HG03159 (cell line): ENCODE measurements around the gene COL6A6.
"Not testable (repeated sequence)": the region's sequence is repeated elsewhere in the genome, so short reads cannot be mapped to it uniquely, and the experiment has no call there.

ENCODE experiments used
- ATAC-seq: cut with Tn5 transposase; IDR thresholded peaks from one replicate; pipeline ENCODE4 v1.9.1; 2021; ENCODE audit warnings: mild to moderate bottlenecking, moderate library complexity; ENCODE audit not compliant: unreplicated experiment

Gene COL6A6

GRCh38 chr3:130529486-130530215 lies 12.7 kb downstream of the COL6A6 start:
- no peak for ATAC-seq

DNA sequence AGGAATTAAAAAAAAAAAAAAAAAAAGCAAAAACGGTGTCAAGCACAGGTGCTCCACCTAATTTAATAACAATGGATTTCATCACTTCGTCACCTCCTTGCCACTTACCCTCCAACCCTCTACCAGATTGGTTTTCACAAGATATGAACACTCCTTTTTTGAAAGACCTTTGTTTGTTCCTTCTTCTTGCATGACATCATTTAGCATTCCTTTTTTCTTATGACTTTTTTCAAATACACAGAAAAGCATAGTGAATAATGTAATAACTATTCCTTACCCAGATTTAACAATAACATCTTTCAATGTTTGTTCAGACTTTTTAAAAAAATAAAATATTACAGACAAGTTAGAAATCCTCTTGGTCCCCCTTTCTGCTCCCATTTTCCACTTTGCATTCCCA lies 16.3 kb downstream of the COL6A6 start:
- ATAC-seq, result no peak

DNA sequence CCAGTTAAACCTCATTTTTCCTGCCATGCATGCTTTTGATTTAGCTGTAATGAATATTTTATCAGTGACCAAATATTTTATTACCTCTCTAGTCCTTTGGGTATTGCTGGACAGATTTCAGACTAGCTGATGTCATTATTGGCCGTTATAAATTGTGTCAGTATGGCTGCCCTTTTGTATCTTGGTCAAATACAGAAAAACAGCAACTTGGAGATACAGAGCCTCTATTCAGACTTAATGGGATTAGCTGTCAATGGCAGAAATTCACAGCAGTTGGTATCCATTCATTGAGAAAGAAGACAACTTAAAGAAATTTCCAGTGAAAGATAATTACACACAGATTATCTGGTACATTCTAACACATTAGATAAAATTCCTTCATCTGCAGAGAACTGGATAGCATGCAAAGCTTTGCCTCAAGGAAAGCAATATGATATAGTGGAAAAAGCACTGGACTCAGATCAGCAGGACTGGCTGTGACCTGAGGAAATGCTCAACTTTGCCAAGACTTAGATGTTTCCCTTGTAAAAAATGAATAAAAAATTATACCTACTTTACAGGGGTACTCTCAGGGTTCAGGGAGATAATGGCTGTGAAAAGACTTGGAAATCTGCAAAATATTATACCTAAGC lies 20.8 kb downstream of the COL6A6 start:
- no peak for ATAC-seq

DNA sequence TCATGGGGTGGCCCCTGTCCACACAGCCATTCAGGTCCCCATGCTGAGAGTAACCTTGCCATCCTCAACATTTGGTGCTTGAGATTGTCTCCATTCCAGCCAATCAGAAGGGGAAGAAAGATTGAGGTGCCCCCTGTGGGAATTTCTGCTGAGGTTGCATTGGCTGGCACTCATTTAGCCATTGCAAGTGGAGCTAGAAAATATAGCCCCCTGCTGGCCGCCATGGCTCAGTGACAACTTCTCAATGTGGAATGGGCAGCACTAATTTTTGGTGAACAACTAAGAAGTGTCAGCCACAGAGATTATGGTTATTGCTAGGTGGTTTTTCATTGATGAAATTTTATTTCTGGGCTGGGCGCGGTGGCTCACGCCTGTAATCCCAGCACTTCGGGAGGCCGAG lies 22.0 kb downstream of the COL6A6 start:
- peak; percentile 70 for ATAC-seq

DNA sequence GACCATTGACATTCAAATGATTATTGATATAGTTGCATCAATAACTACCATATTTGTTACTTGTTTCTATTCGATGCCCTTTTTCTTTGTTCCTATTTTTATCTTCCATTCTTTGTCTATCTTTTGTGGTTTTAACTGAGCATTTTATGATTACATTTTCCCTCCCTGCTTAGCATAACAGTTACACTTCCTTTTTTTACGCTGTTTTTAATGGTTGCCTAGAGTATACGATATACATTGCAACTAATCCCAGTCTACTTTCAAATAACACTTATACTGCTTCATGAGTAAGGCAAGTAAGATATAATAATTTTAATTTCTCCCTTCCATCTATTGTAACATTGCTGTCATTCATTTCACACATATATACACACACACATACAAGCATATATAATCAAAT lies 26.3 kb downstream of the COL6A6 start:
- ATAC-seq, result no peak

DNA sequence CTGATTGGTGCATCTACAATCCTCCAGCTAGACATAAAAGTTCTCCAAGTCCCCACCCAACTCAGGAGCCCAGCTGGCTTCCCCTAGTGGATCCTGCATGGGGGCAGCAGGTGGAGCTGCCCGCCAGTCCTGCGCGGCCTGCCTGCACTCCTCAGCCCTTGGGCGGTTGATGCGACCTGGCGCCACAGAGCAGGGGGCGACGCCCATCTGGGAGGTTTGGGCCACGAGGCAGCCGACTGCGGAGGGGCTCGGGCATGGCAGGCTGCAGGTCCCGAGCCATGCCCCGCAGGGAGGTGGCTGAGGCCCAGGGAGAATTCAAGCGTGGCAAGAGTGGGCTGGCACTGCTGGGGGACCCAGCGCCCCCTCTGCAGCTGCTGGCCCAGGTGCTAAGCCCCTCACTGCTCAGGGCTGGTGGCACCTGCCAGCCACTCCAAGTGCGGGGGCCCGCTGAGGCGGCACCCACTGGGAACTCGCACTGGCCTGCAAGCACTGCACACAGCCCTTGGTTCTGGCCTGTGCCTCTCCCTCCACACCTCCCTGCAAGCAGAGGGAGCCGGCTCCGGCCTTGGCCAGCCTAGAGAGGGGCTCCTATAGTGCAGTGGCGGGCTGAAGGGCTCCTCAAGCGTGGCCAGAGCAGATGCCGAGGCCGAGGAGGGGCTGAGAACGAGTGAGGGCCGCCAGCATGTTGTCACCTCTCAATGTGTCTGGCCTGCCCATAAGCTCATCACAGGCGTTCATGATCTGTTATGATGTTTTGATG lies 30.1 kb downstream of the COL6A6 start:
- ATAC-seq, result no peak

DNA sequence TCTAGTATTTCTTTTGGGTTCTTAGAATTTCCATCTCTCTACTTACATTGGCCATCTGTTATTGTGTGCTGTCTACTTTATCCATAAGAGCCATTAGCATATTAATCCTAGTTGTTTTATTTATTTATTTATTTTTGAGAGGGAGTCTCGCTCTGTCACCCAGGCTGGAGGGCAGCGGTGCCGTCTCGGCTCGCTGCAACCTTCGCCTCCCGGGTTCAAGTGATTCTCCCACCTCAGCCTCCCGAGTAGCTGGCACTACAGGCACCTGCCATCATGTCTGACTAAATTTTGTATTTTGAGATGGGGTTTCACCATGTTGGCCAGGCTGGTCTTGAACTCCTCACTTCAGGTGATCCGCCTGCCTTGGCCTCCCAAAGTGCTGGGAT lies 30.7 kb downstream of the COL6A6 start:
- not testable (repeated sequence) for ATAC-seq

GRCh38 chr3:130548356-130548755 lies 31.4 kb downstream of the COL6A6 start:
- no peak for ATAC-seq

GRCh38 chr3:130557336-130558035 lies 40.5 kb downstream of the COL6A6 start:
- no peak for ATAC-seq

- no peak for ATAC-seq
Measured at GRCh38 chr3:130558366-130558765, 41.4 kb downstream of the COL6A6 start.

DNA sequence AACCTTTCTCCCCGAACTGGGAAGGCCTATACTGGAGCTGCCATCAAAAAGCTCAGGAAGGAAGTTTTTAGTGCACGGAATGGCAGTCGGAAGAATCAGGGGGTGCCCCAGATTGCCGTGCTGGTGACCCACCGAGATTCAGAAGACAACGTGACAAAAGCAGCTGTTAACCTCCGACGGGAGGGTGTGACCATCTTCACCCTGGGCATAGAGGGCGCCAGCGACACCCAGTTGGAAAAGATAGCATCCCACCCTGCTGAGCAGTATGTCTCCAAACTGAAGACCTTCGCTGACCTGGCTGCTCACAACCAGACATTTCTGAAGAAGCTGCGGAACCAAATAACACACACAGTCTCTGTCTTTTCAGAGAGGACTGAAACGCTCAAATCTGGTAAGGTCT lies 48.2 kb downstream of the COL6A6 start:
- ATAC-seq, result no peak
